Amniotic stem cell (primary cell): ENCODE measurements around the gene TENM4.
"Not testable (repeated sequence)": the region's sequence is repeated elsewhere in the genome, so short reads cannot be mapped to it uniquely, and the experiment has no call there.

Experiments
- DNase-seq: peaks from one replicate; lab custom pipeline; 2025; lab: John Stamatoyannopoulos, UW

Gene TENM4

DNA sequence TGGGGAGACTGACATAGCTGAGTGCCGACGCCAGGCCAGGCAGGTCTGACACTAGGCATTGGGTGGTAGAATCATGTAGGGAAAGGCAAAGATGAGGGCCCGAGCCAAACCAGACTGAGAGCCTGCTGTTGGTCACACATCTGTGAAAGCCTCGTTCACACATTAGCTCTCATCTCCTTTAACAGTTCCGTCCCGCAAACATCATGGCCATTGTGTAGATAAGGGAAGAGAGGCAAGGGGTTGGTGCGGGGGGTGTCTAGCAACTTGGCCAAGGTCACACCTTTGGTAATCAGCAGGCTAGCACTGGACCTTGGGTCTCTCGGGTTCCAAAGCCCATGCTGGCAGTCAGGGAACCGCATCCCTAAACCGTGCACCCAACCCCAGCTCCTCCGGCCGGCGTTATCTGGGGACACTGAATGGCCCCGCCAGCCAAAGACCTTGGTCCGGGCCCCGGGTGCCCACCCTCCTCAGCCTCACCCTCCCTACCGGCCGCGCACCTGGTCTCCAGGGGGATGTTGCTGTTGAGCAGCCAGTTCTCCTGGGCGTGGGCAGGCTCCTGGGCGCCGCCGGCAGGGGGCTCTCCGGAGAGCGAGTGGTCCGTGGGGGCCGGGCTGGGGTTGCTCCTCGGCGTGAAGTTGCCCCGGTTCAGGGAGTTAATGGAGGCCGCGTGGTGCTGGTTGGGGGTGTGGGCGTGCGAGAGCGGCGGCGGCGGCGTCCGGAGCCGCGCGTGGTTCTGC lies 537.9 kb downstream of the TENM4 start:
- DNase-seq = no peak

DNA sequence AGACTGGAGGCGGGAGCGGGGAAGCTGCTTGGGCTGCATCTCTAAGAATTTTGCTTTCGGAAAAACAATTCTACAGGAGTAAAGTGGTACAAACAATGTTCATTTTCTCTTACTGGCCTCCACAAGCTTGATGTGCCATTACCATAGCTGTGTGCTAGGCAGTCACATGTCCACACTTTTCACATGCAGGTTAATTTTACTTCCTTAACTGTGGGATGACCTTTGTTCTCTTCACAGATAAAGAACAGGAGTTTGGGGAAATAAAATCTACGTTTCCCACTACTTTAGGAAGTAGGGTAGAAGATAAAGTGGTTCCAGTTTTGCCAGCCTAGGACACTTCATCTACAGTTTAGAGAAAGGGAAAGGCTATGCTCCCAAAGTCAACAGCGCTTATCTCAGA lies 539.0 kb downstream of the TENM4 start:
- no peak for DNase-seq

DNA sequence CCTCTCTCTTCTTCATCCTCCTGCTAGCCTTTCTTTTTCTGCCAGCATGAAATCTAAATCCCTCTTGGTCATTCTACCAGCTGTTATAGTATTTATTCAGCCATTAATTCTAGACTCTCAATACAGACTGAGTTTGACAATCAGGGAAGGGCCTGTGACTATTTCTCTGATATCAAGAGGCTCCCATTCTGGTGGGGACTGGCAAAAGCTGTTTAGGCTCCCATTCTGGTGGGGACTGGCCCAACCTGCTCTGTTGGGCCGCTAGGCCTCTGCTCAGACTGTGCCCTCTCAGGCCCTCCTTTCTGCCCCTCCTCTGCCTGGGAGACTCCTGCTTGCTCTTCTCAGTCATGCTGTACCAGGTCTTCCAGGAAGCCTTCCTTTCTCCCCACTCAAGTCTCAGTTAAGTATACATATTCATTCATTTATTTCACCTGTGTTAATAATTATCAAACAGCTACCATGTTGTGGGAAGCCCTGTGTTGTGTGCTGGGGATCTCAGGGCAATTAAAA lies 542.5 kb downstream of the TENM4 start:
- DNase-seq = no peak

DNA sequence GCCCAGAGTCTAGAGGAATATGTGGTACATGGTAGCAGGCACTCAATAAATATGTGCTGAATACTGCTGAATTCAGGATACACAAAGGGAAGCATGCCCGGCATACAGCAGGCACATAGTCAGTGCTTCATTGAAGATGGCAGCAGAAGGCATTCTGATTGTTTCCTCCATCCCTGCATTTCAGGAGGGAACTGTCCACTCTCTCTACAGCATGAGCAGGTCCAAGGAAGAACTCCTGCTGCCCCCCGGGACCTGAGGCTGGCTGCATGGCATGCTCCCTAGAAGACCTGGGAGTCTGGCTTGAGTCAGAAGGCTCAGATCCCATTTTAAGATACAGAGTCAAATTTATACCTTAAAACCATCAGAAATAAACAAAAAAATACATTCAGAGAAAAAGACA lies 546.8 kb downstream of the TENM4 start:
- DNase-seq = no peak

DNA sequence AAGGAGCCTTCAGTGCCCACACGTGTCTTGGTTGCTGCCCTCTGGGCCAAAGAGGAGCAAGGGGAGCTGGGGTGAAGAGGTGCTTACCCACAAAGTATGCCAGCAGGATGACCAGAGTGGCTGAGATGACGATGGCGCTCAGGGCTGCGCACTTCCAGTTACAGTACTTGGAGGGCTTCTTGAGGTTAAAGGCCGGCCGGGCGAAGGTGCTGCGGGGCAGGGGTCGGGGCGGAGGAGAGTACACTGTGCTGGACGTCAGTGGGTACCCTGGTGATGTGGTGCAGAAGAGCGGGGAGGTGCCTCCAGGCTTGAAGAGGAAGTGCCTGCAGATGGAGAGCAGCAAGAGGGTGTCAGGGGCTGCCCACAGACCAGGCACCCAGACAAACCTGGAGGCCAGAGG lies 551.1 kb downstream of the TENM4 start:
- DNase-seq = no peak

DNA sequence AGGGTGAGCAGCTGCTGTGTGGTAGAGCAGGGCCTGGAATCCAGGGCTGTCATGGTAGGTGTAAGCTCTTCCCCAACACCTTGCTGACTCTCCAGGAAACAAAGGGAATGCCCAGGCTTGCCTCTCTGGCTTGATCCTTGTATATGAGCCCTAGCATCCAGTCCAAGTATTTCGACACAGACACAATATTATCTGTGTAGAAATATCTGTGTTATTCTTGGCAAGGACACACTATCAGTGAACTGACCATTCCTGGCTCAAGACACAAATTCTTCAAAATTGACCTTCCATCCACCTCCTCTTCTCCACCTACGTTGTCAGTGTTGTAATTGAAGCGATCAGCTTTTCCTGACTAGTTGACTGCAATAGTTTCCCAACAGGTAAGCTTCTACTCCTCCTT lies 554.2 kb downstream of the TENM4 start:
- no peak for DNase-seq

DNA sequence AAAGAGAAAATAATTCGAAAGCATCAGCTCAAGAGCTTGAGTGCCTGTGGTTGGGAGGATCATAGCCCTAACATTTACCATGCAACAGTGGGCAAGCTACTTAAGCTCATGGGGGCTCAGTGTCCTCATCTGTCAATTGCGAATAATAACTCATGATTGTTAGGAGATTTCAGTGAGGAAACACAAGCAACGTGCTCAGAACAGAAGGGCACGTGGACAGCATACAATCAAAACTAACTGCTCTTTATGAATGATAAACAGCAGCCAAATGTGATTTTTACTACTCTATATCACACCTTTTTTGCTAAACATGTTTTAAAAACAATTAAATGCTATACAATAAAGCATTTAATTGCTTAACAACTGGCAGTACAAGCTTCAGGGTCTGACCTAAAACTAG lies 556.1 kb downstream of the TENM4 start:
- DNase-seq = no peak

DNA sequence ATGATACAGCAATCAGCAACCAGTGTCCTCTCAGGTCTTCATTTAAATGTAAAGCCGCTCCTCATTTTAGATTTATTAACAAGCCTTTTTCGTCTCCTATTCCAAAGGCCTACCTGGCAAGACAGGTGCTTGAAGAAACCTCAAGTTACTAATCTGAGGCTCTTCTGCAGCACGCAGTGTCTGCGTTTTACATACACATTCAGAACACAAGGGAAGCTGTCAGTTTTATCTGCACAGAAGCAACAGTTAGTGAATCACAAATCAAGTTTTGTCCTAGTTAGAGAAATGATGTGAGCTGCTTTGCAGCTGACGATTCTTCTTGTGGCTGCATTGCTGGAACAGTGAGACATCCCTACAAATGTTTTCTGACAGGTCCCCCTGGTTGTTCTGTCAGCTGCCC lies 557.3 kb downstream of the TENM4 start:
- DNase-seq = no peak

DNA sequence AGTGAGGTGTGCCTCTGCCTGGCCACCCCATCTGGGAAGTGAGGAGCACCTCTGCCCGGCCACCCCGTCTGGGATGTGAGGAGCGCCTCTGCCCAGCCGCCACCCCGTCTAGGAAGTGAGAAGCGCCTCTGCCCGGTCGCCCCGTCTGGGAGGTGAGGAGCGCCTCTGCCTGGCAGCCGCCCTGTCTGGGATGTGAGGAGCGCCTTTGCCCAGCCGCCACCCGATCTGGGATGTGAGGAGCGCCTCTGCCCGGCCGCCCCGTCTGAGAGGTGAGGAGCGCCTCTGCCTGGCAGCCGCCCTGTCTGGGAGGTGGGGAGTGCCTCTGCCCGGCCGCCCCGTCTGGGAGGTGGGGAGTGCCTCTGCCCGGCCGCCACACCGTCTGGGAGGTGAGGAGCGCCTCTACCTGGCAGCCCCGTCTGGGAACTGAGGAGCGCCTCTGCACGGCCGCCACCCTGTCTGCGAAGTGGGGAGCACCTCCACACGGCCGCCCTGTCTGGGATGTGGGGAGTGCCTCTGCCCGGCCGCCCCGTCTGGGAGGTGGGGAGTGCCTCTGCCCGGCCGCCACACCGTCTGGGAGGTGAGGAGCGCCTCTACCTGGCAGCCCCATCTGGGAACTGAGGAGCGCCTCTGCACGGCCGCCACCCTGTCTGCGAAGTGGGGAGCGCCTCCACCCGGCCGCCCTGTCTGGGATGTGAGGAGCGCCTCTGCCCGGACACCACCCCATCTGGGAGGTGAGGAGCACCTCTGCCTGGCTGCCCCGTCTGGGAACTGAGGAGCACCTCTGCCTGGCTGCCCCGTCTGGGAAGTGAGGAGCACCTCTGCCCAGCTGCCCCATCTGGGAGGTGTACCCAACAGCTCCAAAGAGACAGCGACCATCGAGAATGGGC lies 561.5 kb downstream of the TENM4 start:
- not testable (repeated sequence) for DNase-seq

DNA sequence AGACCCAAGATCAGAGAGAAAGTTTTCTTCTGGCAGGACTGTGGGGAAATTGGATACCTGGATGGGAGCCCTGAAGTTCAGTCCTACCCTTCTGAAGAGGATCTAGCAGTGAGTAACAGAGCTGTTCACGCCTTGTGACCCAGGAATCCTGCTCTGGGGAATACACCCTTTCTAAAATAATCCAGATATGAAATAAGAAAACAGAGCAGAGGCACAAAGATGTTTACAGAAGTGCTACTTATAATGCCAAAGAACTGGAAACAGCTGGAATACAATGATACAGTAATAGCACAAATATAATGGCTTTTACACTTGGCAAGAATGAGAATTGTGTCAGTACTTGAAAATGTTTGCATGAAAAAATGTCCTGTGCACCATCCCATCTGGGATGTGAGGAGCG lies 562.2 kb downstream of the TENM4 start:
- no peak for DNase-seq

DNA sequence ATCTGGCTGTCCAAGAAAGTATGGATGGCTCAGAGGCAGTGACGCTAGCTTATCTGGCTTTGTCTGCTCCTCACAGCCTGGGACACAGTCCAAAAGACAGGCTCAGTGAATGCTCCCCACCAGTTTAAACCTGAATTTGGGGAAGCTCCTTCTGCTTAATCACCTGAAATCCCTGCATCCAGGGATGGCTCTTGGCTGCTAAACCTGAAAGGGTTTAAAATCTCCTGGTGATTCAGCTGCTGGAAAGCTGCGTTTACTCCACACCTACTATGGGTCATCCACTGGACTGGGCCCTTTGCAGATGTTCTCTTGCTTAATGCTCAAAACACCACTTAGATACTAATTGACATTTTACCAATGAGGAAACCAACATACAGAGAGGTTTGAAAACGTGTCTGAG lies 564.2 kb downstream of the TENM4 start:
- DNase-seq = no peak

DNA sequence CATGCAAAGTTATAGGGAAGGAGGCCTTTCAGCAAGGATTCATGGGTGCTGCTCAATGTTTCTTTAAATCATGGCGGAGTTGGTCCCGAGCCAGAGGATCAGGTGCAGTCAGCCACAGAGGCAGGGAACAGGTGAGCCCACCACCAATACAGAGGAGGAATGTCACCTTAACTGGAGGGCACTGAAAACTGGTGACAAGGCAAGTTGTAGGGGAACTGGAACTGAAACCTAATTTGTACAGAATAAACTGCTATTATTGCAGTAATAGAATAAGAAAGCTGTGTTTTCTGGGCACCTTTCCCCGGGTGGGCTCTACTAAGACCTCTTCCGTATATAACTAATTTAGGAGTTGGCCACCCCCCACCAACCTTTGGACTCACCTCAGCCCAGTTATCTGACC lies 570.2 kb downstream of the TENM4 start:
- no peak for DNase-seq

DNA sequence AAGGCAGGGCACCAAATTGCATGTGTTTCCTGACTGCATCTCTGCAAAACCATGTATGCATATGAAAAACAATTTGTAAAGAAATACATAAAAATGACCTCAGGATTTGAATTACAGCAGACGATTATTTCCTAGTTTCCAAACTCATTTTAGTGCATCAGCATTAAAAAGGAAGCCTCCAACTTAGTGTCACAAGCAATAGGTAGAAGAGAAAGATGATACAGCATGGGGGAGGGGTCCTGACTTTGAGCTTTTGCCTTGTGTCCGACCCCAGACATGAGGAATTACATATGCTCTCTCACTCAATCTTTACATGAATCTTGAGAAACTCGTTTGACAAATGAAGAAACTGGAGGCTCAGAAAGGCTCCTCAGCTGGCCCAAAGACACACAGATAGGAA lies 571.5 kb downstream of the TENM4 start:
- DNase-seq = no peak

DNA sequence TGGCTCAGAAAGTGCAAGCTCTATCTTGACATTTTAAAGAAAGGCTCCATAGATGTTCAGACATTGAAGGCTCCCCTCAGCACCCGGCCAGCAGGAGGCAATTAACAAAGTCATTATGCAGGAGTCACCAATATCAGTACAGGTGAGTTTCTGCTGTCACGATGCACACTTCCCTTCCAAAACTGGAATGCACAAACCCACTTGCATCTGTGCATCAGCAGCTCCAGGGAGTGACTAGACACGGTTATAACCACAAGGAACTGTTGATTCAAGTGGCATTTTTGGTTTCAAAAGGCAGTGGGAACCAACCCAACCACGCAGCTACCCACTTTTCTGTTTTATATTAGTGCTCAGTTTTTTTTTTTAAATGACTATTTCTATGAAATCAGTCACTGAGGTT lies 572.3 kb downstream of the TENM4 start:
- DNase-seq = no peak

DNA sequence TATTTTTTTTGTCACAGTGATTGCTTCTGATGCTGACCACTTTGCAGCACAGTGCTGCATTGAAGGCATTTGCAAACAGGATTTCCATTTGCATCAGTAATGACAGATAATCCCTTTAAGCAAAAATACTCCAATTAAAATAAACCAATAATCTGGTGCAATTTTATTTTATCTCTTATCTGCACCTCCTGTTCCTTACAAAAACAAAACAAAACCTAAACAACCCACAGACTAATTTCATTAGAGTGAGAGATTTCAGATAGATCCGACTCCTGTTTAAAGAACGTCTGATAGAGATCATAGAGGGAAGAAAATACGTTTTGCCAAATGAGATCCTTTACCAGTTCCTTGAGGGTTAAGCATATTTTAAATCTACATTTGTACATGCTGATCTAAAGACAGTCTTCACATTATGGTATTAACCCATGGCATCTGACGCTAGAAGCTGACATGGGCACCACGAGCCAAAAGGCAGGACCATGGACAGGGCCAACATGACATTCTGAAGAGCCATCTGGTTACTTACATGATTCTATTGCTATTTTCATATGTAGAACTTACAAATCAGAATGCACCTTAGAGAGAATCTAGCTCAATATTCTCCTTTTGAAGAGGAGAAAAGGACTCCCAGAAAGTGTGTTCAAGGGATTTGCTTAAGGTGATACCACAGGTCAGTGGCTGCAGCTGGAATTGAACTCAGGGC lies 580.0 kb downstream of the TENM4 start:
- no peak for DNase-seq

DNA sequence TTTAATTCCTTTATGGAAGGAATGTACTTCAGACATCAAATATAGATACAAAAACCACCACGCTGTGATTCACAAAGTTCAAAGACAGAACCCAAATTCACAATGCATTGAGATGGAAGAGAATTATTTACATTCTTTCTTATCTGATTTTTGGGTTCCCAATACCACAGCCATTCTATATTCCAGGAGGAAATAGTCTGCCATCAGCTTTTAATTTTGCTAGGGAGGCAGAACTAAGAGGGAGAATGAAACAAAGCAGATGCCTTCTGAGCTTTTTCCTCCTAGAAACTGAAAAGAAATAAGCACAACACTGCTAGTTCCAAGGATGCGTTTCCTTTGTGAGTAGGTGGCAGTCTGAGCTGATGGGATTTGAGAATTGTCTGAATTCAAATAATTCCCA lies 583.1 kb downstream of the TENM4 start:
- DNase-seq = no peak

DNA sequence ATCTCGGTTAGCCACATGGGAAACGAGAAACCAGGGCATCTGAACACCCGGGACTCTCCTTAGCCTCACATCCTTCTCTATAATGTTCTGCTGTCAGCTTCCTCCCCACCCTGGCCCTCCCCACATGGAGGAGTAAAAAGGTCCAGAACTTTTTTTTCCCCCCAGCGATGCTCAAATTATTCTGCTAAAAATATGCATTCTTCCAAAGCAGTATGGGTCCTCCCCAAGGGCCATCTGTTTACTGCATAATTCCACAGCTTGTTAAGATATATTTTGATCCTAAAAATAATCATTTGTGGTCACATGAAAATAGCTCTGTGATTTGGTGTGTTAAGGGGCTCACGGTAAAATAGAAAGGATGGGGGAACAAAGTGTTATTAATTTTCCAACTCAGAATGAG lies 584.6 kb downstream of the TENM4 start:
- no peak for DNase-seq

DNA sequence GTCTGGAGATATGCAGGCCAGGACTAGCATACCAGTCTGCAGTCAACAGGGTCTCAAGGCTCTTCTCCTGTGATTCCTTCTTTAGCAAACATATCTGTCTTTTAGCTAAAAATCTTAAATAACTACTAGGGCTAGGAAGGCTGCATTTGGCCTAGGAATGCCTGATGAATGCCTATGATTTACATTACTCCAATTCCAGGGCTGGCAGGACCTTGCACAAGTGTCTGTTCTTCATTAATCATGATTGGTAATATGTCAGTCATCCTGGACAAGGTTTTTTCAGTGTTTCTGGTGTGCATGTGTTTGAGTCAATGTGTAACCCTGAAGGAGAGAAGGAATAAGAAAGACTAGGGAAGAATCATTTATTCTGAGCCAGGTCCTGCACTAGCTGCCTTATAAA lies 585.7 kb downstream of the TENM4 start:
- no peak for DNase-seq

DNA sequence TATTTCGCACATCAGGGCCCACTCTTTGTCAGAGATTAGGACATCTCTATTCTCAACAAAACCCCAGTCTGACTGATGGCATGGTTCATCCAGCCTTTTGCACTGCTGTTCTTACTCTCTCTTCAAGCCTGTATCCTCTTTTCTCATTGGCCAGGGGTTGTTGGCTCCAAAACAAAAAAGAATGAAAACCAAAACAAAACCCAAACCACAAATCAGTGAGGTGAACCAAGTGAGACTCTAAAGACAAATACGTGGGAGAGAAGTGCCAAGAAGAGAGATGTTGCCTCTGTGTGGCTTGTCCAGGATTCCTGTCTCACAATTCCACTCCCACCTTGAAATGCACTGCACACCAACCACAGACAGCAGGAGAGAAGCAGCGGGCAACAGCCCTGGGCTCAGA lies 587.3 kb downstream of the TENM4 start:
- DNase-seq = no peak

DNA sequence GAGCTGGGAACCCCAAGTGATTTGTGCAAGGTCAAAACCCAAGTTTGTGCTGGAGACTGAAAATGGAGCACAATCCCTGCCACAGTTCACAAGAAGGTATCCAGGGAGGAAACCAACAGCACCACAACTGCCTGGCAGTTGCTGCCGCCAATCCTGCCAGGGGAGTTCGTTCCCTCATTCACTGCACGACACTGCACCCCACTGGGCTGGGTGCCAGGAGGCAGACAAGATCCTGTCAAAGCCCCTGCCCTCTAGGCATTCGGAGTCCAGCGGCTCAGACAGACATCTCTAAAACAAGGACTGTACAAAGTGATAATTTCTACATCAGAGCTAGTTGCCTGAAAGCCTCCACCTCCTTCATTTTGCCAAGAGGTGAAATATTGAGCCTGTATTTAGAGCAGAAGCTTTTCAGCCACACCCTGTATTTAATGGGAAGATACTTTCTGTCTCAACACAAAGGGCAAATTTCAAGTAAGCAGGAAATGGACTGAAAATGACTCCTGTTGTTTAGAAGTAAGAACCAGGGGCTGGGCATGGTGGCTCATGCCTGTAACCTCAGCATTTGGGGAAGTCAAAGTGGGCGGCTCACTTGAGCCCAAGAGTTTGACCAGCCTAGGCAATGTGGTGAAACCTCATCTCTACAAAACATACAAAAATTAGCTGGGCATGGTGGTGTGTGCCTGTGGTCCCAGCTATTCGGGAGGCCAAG lies 588.8 kb downstream of the TENM4 start:
- DNase-seq = no peak

DNA sequence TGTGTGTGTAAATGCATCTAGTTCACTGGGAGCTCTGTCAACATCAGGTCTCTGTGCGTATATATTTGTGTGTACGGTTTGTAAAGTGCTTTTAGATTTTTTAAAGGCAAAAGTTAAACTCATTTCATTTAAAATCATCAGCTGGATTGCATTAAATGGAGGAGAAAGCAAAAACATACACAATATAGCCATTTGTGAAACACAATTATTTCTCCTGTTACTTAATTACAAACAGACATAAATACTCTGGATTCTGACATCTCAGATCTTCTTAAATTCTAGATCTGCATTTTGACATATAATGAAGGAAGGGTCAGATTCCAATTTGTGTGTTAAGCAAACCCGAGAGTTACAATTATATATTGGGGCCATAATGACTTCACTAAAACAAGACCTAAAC lies 590.8 kb downstream of the TENM4 start:
- no peak for DNase-seq

DNA sequence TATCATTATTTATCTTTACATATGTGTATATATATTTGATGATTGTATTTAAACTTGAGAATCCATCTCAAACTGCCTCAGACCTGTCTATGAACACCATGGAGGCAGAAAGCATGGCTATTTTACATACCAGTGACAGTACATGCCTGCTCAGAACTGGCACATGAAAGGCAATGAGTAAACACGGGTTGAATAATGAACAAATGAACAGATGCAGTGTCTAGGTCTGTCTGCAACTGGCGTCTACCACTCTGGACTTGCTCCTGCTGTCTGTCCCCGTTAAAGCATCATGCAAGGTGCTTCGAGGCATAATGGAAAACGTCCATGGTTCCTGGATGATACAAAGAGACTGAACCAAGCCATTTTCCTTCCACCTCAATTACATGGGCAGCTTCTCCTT lies 594.6 kb downstream of the TENM4 start:
- no peak for DNase-seq
